ENCODE data around the gene COL27A1. TPM values are rescaled to one million over a fixed set of nuclear protein-coding genes. Genes with fewer than 3 reads are reported as not detected.

COL27A1 gene
- total and polyA plus RNA-seq, 2 experiments from 2014 or later: 10.5 to 18.0 TPM

DNA sequence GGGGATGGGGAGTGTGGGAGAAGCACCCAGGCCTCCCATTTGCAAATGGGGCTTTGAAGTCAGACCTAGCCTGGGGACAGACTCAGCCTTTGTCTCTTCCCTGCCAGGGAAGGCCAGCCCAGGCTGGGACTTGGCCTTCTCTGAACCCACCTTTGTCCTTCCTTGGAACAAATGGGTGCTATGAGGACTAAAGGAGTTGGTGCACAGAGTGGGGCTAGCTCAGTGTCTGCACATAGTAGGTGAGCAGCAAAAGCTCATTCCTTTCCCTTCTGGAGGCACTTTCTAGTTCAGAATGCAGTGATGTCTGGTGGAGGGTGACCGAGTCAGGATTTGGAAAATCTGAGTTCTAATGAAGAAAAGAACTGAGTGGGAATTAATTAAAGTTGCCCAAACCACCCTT, 37.2 kb downstream of the COL27A1 start:
- H3K4me3 Mint-ChIP-seq: no peak overlapping the region
- Histone ChIP-seq H4K20me1 (replicated peaks; ENCODE audit: insufficient read depth) (no peaks in the 10 kb centered on the region), H3K36me3 (ENCODE audit: insufficient read depth) (peaks cover 13% of the 10 kb centered on the region; the same call in 1 of the 2 replicates), H3F3A (replicated peaks; ENCODE audit: low read depth) (no peaks in the 10 kb centered on the region), H2AFZ (no peak overlapping the region), H3K4me1 (ENCODE audit: insufficient read depth) (no peaks in the 10 kb centered on the region), H3K9me2 (ENCODE audit: insufficient read depth) (peaks cover 3% of the 10 kb centered on the region; the same call in 1 of the 2 replicates), H3K27ac (ENCODE audit: low read depth) (no peak overlapping the region), H3K79me2 (replicated peaks; ENCODE audit: insufficient read depth) (no peaks in the 10 kb centered on the region), H3K27me3 (ENCODE audit: insufficient read depth) (no peaks in the 10 kb centered on the region), H3K4me3 (no peak overlapping the region), H3K4me2 (no peak overlapping the region)
- peaks cover 5% of the 10 kb centered on the region for H3K27me3 Mint-ChIP-seq (ENCODE audit: insufficient read depth, low read depth, poor library complexity)
- no peak overlapping the region for H3K27ac Mint-ChIP-seq
- ATAC-seq: no peak
- TF ChIP-seq EZH2phosphoT487 (IDR thresholded peaks at IDR 0.05; ENCODE audit: unreplicated experiment): no peak
- TF ChIP-seq, protein P1, sequence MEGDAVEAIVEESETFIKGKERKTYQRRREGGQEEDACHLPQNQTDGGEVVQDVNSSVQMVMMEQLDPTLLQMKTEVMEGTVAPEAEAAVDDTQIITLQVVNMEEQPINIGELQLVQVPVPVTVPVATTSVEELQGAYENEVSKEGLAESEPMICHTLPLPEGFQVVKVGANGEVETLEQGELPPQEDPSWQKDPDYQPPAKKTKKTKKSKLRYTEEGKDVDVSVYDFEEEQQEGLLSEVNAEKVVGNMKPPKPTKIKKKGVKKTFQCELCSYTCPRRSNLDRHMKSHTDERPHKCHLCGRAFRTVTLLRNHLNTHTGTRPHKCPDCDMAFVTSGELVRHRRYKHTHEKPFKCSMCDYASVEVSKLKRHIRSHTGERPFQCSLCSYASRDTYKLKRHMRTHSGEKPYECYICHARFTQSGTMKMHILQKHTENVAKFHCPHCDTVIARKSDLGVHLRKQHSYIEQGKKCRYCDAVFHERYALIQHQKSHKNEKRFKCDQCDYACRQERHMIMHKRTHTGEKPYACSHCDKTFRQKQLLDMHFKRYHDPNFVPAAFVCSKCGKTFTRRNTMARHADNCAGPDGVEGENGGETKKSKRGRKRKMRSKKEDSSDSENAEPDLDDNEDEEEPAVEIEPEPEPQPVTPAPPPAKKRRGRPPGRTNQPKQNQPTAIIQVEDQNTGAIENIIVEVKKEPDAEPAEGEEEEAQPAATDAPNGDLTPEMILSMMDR (conservative IDR thresholded peaks at IDR 0.05; ENCODE audit: low read depth in 2 of 2): no peak
- no peak for DNase-seq (ENCODE audit: low spot score)
- peaks cover 19% of the 10 kb centered on the region for H3K9me3 Mint-ChIP-seq
- H3K4me1 Mint-ChIP-seq: 0 out of 3 replicates have a peak, but pooled peaks cover 2% of the 10 kb centered on the region
- peaks cover 25% of the 10 kb centered on the region for H3K36me3 Mint-ChIP-seq (ENCODE audit: low read depth)

DNA sequence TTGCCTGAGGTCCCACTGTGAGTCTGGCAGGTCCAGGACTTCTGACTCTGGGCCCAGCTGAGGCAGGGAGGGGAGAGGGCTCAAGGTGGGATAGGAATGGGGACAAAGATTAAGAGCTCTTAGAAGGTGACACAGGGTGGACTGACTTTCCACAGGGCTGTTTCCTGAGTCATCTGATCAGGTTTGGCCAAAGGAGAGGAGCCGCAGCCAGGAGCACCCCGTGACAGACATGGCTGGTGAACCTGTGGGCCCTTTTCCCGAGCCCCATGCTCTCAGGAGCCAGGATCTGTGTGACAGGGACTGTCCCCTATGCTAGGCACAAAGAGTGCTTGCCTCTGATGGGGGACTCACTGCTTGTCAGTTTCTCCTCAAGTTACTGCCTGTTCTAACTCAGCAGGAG, 37.8 kb downstream of the COL27A1 start:
- Histone ChIP-seq H3K9me2 (ENCODE audit: insufficient read depth) (peaks cover 3% of the 10 kb centered on the region; the same call in 1 of the 2 replicates), H3K4me3 (no peak overlapping the region), H3K27ac (ENCODE audit: low read depth) (no peak overlapping the region), H3K27me3 (ENCODE audit: insufficient read depth) (no peaks in the 10 kb centered on the region), H4K20me1 (replicated peaks; ENCODE audit: insufficient read depth) (no peaks in the 10 kb centered on the region), H3K36me3 (ENCODE audit: insufficient read depth) (peaks cover 13% of the 10 kb centered on the region; the same call in 1 of the 2 replicates), H3K4me1 (ENCODE audit: insufficient read depth) (no peaks in the 10 kb centered on the region), H3K4me2 (no peak overlapping the region), H2AFZ (no peak overlapping the region), H3K79me2 (replicated peaks; ENCODE audit: insufficient read depth) (no peaks in the 10 kb centered on the region), H3F3A (replicated peaks; ENCODE audit: low read depth) (no peaks in the 10 kb centered on the region)
- no peak overlapping the region; the same call in 1 of the 2 replicates for H3K27ac Mint-ChIP-seq
- H3K9me3 Mint-ChIP-seq: peaks cover 19% of the 10 kb centered on the region
- H3K27me3 Mint-ChIP-seq (ENCODE audit: insufficient read depth, low read depth, poor library complexity): peaks cover 5% of the 10 kb centered on the region
- no peak overlapping the region for H3K4me3 Mint-ChIP-seq
- ATAC-seq (no peak), DNase-seq (ENCODE audit: low spot score) (no peak)
- H3K36me3 Mint-ChIP-seq (ENCODE audit: low read depth): peaks cover 21% of the 10 kb centered on the region
- peaks cover 6% of the 10 kb centered on the region for H3K4me1 Mint-ChIP-seq
- TF ChIP-seq NANOG (IDR thresholded peaks at IDR 0.05; ENCODE audit: borderline replicate concordance) (no peak), EZH2 (IDR thresholded peaks at IDR 0.05; ENCODE audit: low read depth, unreplicated experiment) (no peak), ZNF114 (CRISPR knock-in tag; IDR thresholded peaks at IDR 0.05) (no peak), STAT1 (IDR thresholded peaks at IDR 0.05; ENCODE audit: unreplicated experiment) (no peak), POLR2AphosphoS5 (IDR thresholded peaks at IDR 0.05; ENCODE audit: low read depth) (no peak), ZNF331 (CRISPR knock-in tag; IDR thresholded peaks at IDR 0.05; ENCODE audit: low read depth) (no peak), ETS1 (IDR thresholded peaks at IDR 0.05) (no peak)
- TF ChIP-seq, protein P2, sequence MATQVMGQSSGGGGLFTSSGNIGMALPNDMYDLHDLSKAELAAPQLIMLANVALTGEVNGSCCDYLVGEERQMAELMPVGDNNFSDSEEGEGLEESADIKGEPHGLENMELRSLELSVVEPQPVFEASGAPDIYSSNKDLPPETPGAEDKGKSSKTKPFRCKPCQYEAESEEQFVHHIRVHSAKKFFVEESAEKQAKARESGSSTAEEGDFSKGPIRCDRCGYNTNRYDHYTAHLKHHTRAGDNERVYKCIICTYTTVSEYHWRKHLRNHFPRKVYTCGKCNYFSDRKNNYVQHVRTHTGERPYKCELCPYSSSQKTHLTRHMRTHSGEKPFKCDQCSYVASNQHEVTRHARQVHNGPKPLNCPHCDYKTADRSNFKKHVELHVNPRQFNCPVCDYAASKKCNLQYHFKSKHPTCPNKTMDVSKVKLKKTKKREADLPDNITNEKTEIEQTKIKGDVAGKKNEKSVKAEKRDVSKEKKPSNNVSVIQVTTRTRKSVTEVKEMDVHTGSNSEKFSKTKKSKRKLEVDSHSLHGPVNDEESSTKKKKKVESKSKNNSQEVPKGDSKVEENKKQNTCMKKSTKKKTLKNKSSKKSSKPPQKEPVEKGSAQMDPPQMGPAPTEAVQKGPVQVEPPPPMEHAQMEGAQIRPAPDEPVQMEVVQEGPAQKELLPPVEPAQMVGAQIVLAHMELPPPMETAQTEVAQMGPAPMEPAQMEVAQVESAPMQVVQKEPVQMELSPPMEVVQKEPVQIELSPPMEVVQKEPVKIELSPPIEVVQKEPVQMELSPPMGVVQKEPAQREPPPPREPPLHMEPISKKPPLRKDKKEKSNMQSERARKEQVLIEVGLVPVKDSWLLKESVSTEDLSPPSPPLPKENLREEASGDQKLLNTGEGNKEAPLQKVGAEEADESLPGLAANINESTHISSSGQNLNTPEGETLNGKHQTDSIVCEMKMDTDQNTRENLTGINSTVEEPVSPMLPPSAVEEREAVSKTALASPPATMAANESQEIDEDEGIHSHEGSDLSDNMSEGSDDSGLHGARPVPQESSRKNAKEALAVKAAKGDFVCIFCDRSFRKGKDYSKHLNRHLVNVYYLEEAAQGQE (IDR thresholded peaks at IDR 0.05; ENCODE audit: unreplicated experiment): no peak

Measured in GM23338 (cell line).